Activated T-cell treated with anti-CD3 and anti-CD28 coated beads, Interleukin-2, amount 50 U/mL, for 72 hours (primary cell): Measurements from ENCODE around the gene STARD3NL. TPM values are rescaled to one million over a fixed set of nuclear protein-coding genes. Genes with fewer than 3 reads are reported as not detected.
"Not testable (repeated sequence)": the region's sequence is repeated elsewhere in the genome, so short reads cannot be mapped to it uniquely, and the experiment has no call there.

Experiments used
- ATAC-seq, 2 donors: fragments of 150-1000 bp; cut with Tn5 transposase; replicated peaks in 1 of 2; 2 replicates each; pipeline ENCODE4 v1.10.0; 2021; ENCODE audit warnings: moderate library complexity in 2 of 2, mild to moderate bottlenecking in 1 of 2
- DNase-seq, 2 donors: peaks; one replicate each; pipeline ENCODE4 v3.0.0; 2021 to 2022; ENCODE audit warnings: mixed read lengths in 1 of 2
- H3K27ac Mint-ChIP-seq: one replicate; pipeline ENCODE4 v1.8.0; 2022; ENCODE audit warnings: mild to moderate bottlenecking, moderate library complexity, mixed read lengths
- H3K27me3 Mint-ChIP-seq: one replicate; pipeline ENCODE4 v1.8.0; 2022; ENCODE audit warnings: low read depth, mixed read lengths
- H3K36me3 Mint-ChIP-seq, 2 donors: one replicate each; pipeline ENCODE4 v1.8.0; 2022; ENCODE audit warnings: mixed read lengths in 2 of 2, mild to moderate bottlenecking in 1 of 2; ENCODE audit not compliant: insufficient read depth in 2 of 2
- H3K4me1 Mint-ChIP-seq: one replicate; pipeline ENCODE4 v1.8.0; 2022; ENCODE audit warnings: low read depth, mixed read lengths
- H3K4me3 Mint-ChIP-seq, 2 donors: one replicate each; pipeline ENCODE4 v1.8.0; 2022; ENCODE audit warnings: mild to moderate bottlenecking in 2 of 2, mixed read lengths in 2 of 2, moderate library complexity in 2 of 2
- H3K9me3 Mint-ChIP-seq, 2 donors: one replicate each; pipeline ENCODE4 v1.8.0; 2022; ENCODE audit warnings: mixed read lengths in 2 of 2
- total RNA-seq, 2 donors: library from RNA; stranded (reverse); gene quantifications; one replicate each; pipeline ENCODE4 v1.2.3, GENCODE V29; 2022

The STARD3NL gene
- total RNA-seq, 2 donors from 2014 or later: 25.8 to 26.7 TPM

GRCh38 chr7:38239129-38239528, 61.1 kb downstream of the STARD3NL start:
- H3K4me1 Mint-ChIP-seq, H3K36me3 Mint-ChIP-seq, H3K27me3 Mint-ChIP-seq, ATAC-seq, H3K9me3 Mint-ChIP-seq, DNase-seq: not testable (repeated sequence)
- Mint-ChIP-seq H3K27ac (peak overlapping the region; percentile 18), H3K4me3 (peak overlapping the region in 1 of 2 donors; percentile 25)

GRCh38 chr7:38241071-38241470, 63.0 kb downstream of the STARD3NL start:
- H3K4me3 Mint-ChIP-seq: peak overlapping the region in 1 of 2 donors; percentile 31
- no peaks in the 10 kb centered on the region for H3K4me1 Mint-ChIP-seq
- no peaks in the 10 kb centered on the region for H3K27me3 Mint-ChIP-seq
- peak overlapping the region; percentile 57 for H3K27ac Mint-ChIP-seq
- peaks cover 0 to 2% of the 10 kb centered on the region in 2 donors for H3K36me3 Mint-ChIP-seq
- H3K9me3 Mint-ChIP-seq: no peaks in the 10 kb centered on the region
- ATAC-seq: no peak
- DNase-seq: no peak

- ATAC-seq: peak in 1 of 2 donors; percentile 41
- Mint-ChIP-seq H3K4me3 (peak overlapping the region in 1 of 2 donors; percentile 70), H3K27me3 (no peaks in the 10 kb centered on the region), H3K4me1 (no peaks in the 10 kb centered on the region), H3K27ac (peak overlapping the region; percentile 84), H3K9me3 (no peaks in the 10 kb centered on the region), H3K36me3 (peaks cover 0 to 2% of the 10 kb centered on the region in 2 donors)
- no peak for DNase-seq
Measured at GRCh38 chr7:38242814-38243213, 64.8 kb downstream of the STARD3NL start.

GRCh38 chr7:38243345-38243744, 65.3 kb downstream of the STARD3NL start:
- H3K9me3 Mint-ChIP-seq, ATAC-seq, H3K27me3 Mint-ChIP-seq, H3K4me1 Mint-ChIP-seq, DNase-seq, H3K36me3 Mint-ChIP-seq: not testable (repeated sequence)
- H3K4me3 Mint-ChIP-seq: peak overlapping the region in 1 of 2 donors; percentile 70
- peak overlapping the region; percentile 84 for H3K27ac Mint-ChIP-seq

DNA sequence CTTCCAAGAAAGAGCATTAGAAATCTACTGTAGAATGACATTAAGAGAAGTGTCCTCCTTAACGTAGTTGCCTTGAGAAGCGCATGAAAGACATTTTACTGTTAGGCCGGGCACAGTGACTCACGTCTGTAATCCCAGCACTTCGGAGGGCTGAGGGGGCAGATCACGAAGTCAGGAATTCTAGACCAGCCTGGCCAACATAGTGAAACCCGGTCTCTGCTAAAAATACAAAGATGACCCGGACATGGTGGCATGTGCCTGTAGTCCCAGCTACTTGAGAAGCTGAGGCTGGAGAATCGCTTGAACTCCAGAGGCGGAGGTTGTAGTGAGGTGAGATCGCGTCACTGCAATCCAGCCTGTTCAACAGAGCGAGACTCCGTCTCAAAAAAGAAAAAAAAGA, 66.5 kb downstream of the STARD3NL start:
- H3K4me3 Mint-ChIP-seq: peak overlapping the region in 1 of 2 donors; percentile 68
- H3K27me3 Mint-ChIP-seq: no peaks in the 10 kb centered on the region
- ATAC-seq (no peak), DNase-seq (no peak)
- no peaks in the 10 kb centered on the region for H3K9me3 Mint-ChIP-seq
- peak overlapping the region; percentile 62 for H3K27ac Mint-ChIP-seq
- peaks cover 0 to 2% of the 10 kb centered on the region in 2 donors for H3K36me3 Mint-ChIP-seq
- no peaks in the 10 kb centered on the region for H3K4me1 Mint-ChIP-seq

DNA sequence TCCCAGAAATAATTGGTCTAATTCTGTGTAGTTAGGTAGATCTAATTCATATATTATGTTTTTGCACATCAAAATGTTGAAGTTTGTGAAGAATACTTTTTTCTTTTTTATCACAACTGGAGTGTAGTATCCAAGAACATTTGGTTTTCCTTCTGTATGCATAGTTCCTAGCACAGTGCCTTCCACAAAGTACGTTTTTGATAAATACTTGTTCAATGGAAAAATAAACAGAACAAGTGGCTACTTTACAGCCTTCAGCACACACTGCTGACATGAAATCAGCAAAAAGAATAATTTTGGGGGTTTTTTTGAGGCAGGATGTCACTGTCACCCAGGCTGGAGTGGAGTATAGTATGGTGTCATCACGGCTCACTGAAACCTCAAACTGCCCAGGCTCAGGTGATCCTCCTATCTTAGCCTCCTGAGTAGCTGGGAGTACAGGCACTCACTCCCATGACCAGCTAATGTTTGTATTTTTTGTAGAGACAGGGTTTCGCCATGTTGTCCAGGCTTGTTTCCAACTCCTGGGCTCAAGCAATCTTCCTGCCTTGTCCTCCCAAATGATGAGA, 67.4 kb downstream of the STARD3NL start:
- no peaks in the 10 kb centered on the region for H3K27me3 Mint-ChIP-seq
- H3K4me3 Mint-ChIP-seq: peak overlapping the region in 1 of 2 donors; percentile 14
- no peaks in the 10 kb centered on the region for H3K4me1 Mint-ChIP-seq
- peak overlapping the region; percentile 0 for H3K27ac Mint-ChIP-seq
- no peak for DNase-seq
- peaks cover 0 to 2% of the 10 kb centered on the region in 2 donors for H3K36me3 Mint-ChIP-seq
- no peaks in the 10 kb centered on the region for H3K9me3 Mint-ChIP-seq
- ATAC-seq: peak in 1 of 2 donors; percentile 70

DNA sequence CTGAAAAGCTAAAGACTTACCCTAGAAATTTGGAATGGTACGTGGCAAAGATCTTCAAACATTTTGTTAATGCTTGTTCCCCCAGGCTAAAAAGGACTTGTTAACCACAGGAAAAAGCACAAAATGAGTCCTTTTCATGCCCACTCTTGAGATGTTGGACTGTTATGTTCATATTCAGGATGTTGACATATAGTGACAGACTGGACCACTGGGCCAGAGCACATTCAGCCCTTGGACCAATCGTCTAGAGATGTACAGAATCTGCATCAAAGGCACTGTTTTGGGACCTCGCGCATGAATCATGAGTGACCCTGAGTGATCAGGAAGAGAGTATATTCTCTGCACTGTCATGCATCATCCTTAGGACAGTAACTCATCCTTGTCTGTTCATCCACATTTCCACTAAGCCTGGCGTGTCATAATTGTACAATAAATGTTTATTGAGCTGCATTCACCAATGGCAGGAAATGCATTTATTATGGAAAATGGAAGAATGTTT, 70.1 kb downstream of the STARD3NL start:
- Mint-ChIP-seq H3K27me3 (no peaks in the 10 kb centered on the region), H3K4me3 (peak overlapping the region in 1 of 2 donors; percentile 73), H3K9me3 (no peaks in the 10 kb centered on the region), H3K4me1 (no peaks in the 10 kb centered on the region), H3K36me3 (peaks cover 0 to 2% of the 10 kb centered on the region in 2 donors), H3K27ac (peak overlapping the region; percentile 84)
- ATAC-seq (peak in 1 of 2 donors; percentile 59), DNase-seq (no peak)

GRCh38 chr7:38249849-38250248, 71.8 kb downstream of the STARD3NL start:
- H3K9me3 Mint-ChIP-seq, DNase-seq, H3K27me3 Mint-ChIP-seq, H3K4me1 Mint-ChIP-seq, H3K36me3 Mint-ChIP-seq, ATAC-seq: not testable (repeated sequence)
- peak overlapping the region; percentile 39 for H3K27ac Mint-ChIP-seq
- H3K4me3 Mint-ChIP-seq: peak overlapping the region; percentile 29 to 64

GRCh38 chr7:38257350-38257677, 79.3 kb downstream of the STARD3NL start:
- DNase-seq: no peak
- Mint-ChIP-seq H3K4me3 (no peak overlapping the region), H3K27me3 (no peaks in the 10 kb centered on the region), H3K27ac (no peak overlapping the region), H3K9me3 (no peaks in the 10 kb centered on the region), H3K4me1 (no peaks in the 10 kb centered on the region), H3K36me3 (no peaks in the 10 kb centered on the region)
- no peak for ATAC-seq

- not testable (repeated sequence) for H3K9me3 Mint-ChIP-seq, H3K4me3 Mint-ChIP-seq, H3K4me1 Mint-ChIP-seq, H3K27me3 Mint-ChIP-seq, H3K36me3 Mint-ChIP-seq, ATAC-seq, DNase-seq, H3K27ac Mint-ChIP-seq
Measured at GRCh38 chr7:38259157-38259556, 81.1 kb downstream of the STARD3NL start.

DNA sequence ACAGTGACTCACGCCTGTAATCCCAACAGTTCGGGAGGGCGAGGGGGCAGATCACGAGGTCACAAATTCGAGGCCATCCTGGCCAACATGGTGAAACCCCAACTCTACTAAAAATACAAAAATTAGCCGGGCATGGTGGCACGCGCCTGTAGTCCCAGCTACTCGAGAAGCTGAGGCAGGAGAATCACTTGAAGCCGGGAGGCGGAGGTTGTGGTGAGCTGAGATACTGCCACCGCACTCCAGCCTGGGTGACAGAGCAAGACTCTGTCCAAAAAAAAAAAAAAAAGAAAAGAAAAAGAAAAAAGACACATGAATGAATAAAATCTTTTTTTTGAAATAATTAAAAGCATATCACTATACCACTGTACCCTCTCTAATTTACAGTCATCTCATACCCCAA, 83.6 kb downstream of the STARD3NL start:
- not testable (repeated sequence) for ATAC-seq, H3K9me3 Mint-ChIP-seq, H3K4me3 Mint-ChIP-seq, H3K27me3 Mint-ChIP-seq, H3K27ac Mint-ChIP-seq, H3K4me1 Mint-ChIP-seq, DNase-seq, H3K36me3 Mint-ChIP-seq

GRCh38 chr7:38262026-38262425, 84.0 kb downstream of the STARD3NL start:
- H3K27me3 Mint-ChIP-seq, H3K36me3 Mint-ChIP-seq, ATAC-seq, H3K9me3 Mint-ChIP-seq, DNase-seq, H3K4me3 Mint-ChIP-seq, H3K4me1 Mint-ChIP-seq: not testable (repeated sequence)
- peak overlapping the region; percentile 65 for H3K27ac Mint-ChIP-seq

DNA sequence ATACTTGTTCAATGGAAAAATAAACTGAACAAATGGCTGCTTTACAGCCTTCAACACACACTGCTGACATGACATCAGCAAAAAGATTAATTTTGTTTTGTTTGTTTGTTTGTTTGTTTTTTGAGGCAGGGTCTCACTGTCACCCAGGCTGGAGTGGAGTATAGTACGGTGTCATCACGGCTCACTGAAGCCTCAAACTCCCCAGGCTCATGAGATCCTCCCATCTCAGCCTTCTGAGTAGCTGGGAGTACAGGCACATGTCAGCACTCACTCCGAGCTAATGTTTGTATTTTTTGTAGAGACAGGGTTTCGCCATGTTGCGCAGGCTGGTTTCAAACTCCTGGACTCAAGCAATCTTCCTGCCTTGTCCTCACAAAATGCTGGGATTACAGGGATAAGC, 84.5 kb downstream of the STARD3NL start:
- no peak overlapping the region for H3K27ac Mint-ChIP-seq
- no peak for ATAC-seq

GRCh38 chr7:38263274-38263673, 85.2 kb downstream of the STARD3NL start:
- H3K4me3 Mint-ChIP-seq: peak overlapping the region in 1 of 2 donors; percentile 25
- not testable (repeated sequence) for H3K27me3 Mint-ChIP-seq, H3K36me3 Mint-ChIP-seq, H3K9me3 Mint-ChIP-seq, ATAC-seq, H3K4me1 Mint-ChIP-seq, H3K27ac Mint-ChIP-seq, DNase-seq

More for the DNA sequence above, 84.5 kb downstream of the STARD3NL start:
- DNase-seq: no peak
- no peak overlapping the region for H3K4me3 Mint-ChIP-seq
- no peaks in the 10 kb centered on the region for H3K27me3 Mint-ChIP-seq
- no peaks in the 10 kb centered on the region for H3K9me3 Mint-ChIP-seq
- H3K4me1 Mint-ChIP-seq: no peaks in the 10 kb centered on the region
- H3K36me3 Mint-ChIP-seq: no peaks in the 10 kb centered on the region
